GM18868 (cell line): ENCODE results near the gene CFAP161.

Experiments used
- ATAC-seq: cut with Tn5 transposase; IDR thresholded peaks from one replicate; pipeline ENCODE4 v1.9.1; 2021; ENCODE audit warnings: mild to moderate bottlenecking, moderate library complexity; ENCODE audit not compliant: unreplicated experiment

Gene CFAP161, protein sequence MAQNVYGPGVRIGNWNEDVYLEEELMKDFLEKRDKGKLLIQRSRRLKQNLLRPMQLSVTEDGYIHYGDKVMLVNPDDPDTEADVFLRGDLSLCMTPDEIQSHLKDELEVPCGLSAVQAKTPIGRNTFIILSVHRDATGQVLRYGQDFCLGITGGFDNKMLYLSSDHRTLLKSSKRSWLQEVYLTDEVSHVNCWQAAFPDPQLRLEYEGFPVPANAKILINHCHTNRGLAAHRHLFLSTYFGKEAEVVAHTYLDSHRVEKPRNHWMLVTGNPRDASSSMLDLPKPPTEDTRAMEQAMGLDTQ

DNA sequence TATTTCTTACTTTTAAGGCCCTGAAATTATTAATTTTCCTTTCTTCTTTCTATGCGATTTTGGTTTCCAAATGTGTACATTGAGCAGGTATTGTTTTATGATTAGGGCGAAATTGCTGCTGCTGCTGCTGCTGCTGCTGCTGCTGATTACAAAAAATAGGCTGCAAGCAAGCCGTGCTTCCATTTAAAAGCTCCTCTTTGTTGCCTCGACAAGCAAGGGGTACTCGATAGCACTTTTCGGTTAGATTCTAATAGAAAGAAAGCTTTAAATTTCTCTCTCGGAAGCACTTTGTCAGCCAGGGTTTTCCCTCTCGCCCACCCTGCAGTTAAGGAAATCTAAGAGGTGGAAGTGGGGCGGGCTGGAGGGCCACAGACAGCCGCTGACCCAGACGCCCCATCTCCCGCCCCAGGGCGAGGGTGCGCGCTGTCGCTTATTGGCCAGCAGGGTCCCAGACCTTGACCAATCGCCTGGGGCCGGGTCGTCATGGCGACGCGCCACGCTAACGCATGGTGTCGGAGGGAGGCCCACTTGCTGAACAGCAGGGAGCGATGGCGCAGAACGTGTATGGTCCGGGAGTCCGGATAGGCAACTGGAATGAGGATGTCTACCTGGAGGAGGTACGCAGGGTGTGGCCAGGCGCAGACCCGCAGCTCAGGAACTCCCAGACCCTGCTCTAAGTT is at the start of gene CFAP161:
CFAP161 (plus strand) TSS at position 489 of the 680 bp plus-strand sequence; CDS start at position 549, 60 bp downstream.
- ATAC-seq = no peak

DNA sequence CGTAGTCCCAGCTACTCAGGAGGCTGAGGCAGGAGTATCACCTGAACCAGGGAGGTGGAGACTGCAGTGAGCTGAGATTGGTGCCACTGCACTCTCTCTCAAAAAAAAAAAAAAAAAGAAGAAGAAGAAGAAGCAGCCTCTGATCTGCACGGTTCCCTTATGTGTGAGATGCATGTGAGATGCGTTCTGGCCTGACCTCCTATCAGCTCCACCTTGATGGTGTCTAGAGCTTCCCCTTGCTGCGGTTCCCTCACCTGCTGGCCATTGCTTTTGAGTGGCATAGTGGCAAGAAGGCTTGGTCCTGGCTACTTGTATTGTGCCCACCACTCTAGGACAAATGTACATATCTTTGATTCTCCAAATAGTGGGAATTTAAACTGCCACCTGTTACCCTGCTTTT is 49.4 kb upstream of the CFAP161 start:
- no peak for ATAC-seq

DNA sequence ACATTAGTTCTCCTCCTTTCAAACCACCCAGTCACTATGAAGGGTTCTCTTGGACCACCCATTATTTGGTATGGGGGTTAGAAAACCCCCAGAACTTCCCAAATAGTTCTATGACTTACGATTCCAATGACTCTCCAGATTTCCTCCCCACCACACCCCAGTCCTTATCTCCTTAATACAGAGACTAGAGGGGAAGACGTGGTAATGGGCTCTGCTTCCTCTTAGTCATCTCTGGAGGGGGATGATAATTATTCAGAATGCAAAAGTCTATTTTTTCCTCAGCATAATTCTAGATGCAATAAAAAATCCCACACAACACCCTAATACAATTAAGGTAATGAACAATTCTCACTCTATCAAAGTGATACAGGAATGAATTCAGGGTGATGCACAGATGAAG is 48.9 kb upstream of the CFAP161 start:
- ATAC-seq = no peak

GRCh38 chr15:81085898-81086297 is 48.2 kb upstream of the CFAP161 start:
- ATAC-seq = no peak

DNA sequence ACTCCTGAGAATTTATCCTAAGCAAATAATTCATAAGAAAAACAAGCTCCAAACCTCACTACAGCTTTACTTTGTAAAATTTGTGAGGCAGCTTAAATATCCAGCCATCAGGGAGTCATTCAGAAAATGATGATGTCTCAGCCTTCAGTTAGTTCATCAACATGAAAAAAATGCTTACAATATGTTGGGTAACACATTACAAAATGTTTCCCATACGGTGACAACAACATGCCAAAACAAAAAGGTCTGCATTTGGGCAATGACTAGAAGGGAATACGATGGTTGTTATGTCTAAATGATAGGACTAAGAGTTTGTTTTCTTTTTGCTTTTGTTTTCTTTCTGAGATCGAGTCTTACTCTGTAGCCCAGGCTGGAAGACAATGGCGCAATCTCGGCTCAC is 47.0 kb upstream of the CFAP161 start:
- ATAC-seq = no peak

- ATAC-seq = no peak
Observed at GRCh38 chr15:81087694-81088093, 46.4 kb upstream of the CFAP161 start.

DNA sequence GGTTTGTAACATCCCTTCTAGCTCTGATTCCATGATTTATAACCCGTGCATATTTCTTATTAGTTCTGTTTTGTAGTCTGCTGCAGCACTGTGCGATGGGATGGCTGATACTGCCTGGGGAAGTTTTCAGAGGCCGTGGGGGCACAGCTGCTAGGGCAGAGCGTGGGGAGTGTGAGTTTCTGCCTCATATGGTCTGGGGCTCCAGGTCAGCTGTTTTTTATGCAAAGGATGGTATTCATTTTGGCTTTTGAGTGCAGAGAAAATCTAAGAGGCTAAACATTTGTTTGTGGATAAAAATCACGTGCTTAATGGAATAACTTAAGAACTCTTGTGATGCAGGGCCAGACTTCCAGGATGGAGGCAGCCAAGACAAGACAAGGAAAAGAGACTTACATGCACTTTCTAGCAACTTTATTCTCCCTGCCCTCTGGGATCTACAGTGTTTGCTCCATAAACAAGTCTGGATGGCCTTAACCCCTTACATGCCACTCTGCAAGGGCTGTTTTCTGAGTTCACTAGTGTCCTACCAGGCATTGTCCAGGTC is 45.5 kb upstream of the CFAP161 start:
- ATAC-seq = no peak

- no peak for ATAC-seq
Observed at GRCh38 chr15:81091889-81092558, 42.0 kb upstream of the CFAP161 start.

- no peak for ATAC-seq
Observed at GRCh38 chr15:81092559-81092902, 41.5 kb upstream of the CFAP161 start.

- ATAC-seq = no peak
Observed at GRCh38 chr15:81093961-81094360, 40.1 kb upstream of the CFAP161 start.

GRCh38 chr15:81095690-81096365 is 38.2 kb upstream of the CFAP161 start:
- ATAC-seq = no peak

DNA sequence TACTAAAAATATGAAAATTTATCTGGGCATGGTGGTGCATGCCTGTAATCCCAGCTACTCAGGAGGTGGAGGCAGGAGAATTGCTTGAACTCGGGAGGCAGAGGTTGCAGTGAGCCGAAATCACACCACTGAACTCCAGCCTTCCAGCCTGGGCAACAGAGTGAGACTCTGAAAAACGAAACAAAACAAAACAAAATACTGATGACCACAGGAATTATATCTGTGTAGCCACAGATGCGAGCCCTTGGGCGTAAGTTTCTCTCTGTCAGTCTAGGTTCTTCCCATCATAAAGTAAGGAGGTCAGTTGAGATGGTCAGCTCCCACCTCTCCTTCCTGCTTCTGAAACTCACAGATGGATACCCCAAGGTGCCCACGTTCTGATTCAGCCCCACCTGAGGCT is 37.7 kb upstream of the CFAP161 start:
- ATAC-seq = no peak

GRCh38 chr15:81097116-81097889 is 36.8 kb upstream of the CFAP161 start:
- ATAC-seq = no peak

- no peak for ATAC-seq
Observed at GRCh38 chr15:81097890-81098280, 36.2 kb upstream of the CFAP161 start.

GRCh38 chr15:81098349-81098748 is 35.7 kb upstream of the CFAP161 start:
- ATAC-seq = no peak

DNA sequence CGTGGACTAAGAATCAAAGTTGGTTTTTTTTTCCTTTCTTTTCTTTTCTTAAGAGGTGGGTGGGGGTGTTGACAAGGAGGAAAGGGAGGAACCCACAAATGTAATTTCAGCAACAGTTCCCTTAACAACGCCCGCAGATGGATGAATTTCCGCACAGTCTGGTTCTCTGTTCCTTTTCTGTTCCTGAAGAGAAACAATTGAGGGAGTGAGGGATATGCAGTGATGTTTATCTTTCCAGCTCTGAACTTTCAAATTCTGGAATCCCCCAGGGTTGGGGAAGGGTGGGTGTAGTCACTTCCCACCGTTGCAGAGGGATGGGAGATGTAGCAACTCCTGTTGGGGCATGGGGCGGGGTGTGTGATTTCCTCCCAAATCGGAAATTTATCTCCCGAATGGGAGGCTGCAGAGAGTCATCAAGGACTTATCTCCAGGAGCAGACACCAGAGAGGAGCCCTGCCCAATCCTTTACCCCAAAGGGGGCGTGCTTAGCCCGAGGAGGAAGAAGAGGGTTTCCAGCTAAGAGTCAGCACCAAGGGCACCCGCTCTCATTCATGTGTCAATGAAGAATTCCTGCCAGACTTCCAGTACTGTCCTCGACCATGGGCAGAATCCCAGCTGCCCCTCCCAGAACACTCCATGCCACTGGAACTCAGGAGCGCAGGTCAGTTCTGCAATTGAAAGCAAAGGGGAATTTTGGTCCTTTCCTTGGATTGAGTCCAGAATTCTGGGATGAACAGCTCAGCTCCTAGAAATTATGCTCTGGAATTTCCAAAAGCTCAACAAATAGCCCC is 35.0 kb upstream of the CFAP161 start:
- ATAC-seq = no peak

DNA sequence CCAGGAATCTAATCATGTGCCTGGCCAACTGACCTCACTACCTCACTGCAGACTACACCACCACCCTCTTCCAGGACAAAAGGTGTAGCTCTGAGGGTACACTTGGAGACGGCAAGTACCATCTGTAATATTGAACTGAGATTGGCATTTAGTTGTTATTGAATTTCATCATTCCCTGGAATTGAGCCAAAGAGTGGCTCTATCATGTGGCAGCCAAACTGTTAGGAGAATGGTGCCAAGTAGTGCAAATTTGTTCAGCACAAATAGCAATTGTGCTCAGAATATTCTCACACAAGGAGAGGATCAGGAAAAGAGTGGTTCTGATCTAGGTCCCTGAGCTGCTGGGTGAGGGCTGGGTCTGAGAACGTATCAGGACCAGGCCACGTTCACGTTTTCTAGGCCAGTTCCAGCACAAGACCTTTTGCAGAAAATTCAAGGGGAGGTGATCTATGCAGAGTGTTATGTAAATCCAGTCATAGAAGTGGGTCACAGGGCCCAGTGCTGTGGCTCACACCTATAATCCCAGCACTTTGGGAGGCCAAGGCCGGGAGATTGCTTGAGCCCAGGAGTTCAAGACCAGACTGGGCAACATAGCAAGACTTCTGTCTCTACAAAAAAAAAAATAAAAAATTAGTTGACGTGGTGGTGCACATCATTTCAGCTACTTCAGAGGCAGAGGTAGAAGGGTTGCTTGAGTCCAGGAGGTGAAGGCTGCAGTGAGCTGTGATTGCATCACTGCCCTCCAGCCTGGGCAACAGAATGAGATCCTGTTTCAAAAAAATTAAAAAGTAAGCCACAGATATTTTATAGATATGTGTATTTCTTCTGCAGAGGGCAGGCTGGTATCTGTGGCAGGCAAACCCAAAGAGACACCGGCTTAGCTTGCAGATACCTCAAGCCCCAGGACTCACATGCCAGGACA is 31.9 kb upstream of the CFAP161 start:
- ATAC-seq = no peak

GRCh38 chr15:81103857-81104256 is 30.2 kb upstream of the CFAP161 start:
- ATAC-seq = no peak

DNA sequence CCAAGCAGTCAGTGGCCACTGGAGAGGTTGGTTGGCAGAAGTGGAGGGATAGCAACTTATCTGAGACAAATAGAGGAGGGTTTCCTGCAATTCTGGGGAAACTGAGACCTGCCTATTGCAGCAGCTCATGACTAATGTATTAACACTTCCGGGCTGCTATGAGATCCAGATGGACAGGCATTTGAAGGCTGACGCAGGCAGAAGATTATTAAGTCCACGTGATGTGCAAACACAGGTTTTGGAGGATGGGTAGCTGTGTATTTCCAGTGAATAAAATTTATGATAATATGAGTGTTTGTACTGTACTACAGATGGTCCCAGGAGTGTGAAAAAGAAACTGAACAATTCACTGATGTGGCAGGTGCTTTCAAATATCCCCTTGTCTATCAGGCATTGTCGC is 28.5 kb upstream of the CFAP161 start:
- no peak for ATAC-seq
